K562 (cell line): Measurements from ENCODE around the gene OR10G6. TPM values are rescaled to one million over a fixed set of nuclear protein-coding genes. Genes with fewer than 3 reads are reported as not detected.

Source experiments
- HDAC1 ChIP-seq, 2 experiments: fragments of 450-650 bp; IDR thresholded peaks; 2 replicates each; pipeline ENCODE4 v1.6.1; 2016 to 2017; ENCODE audit warnings: inconsistent platforms in 1 of 2, mild to moderate bottlenecking in 1 of 2, moderate library complexity in 1 of 2
- KAT7 ChIP-seq: sonication (generic); formaldehyde crosslinking; IDR thresholded peaks from 2 replicates; pipeline ENCODE4 v1.8.0; 2022; ENCODE audit warnings: missing genetic modification reagents, mild to moderate bottlenecking, borderline replicate concordance
- ZNF174 ChIP-seq: fragments of 250-450 bp; sonication (Bioruptor Pico); IDR thresholded peaks from 2 replicates; pipeline ENCODE4 v1.4.0; 2020; ENCODE audit warnings: mild to moderate bottlenecking
- ZNF785 ChIP-seq: fragments of 250-450 bp; sonication (Bioruptor Pico); IDR thresholded peaks from 2 replicates; pipeline ENCODE4 v1.4.0; 2020; ENCODE audit warnings: mild to moderate bottlenecking
- polyA plus RNA-seq, 8 experiments: library from polyadenylated mRNA; depleted of rRNA in 4 of 8; stranded (reverse) in 5 of 8; unstranded in 3 of 8; fragments of >200 nt; fragmentation: Nextera tagmentation in 2 of 8; fragmentation: Illumina TruSeq in 1 of 8; extraction: Ambion mirVana in 2 of 8; extraction: Trizol in 1 of 8; gene quantifications; 2 replicates each; pipeline versions ENCODE4 v1.2.1 to v1.2.3, GENCODE V29; 2011 to 2014; ENCODE audit warnings: inconsistent platforms in 1 of 8, missing spikeins in 1 of 8
- total RNA-seq, 7 experiments: library from RNA; depleted of rRNA in 6 of 7; stranded (reverse); fragments of >200 nt in 6 of 7; fragmentation: Illumina TruSeq in 2 of 7; extraction: Trizol in 2 of 7; gene quantifications; 2 replicates each; pipeline versions ENCODE4 v1.2.1 to v1.2.3, GENCODE V29; 2011 to 2021; ENCODE audit warnings: low replicate concordance in 1 of 7
- TF ChIP-seq, protein P1 (sequence below): fragments of 250-450 bp; sonication (Bioruptor Pico); IDR thresholded peaks from 2 replicates; pipeline ENCODE4 v1.8.0; 2021; ENCODE audit warnings: mild to moderate bottlenecking, moderate library complexity

Gene OR10G6
- total and polyA plus RNA-seq, 9 of the 15 experiments (the other 6 are each of a cell fraction or from before 2014, with no cell fraction given): not detected

DNA sequence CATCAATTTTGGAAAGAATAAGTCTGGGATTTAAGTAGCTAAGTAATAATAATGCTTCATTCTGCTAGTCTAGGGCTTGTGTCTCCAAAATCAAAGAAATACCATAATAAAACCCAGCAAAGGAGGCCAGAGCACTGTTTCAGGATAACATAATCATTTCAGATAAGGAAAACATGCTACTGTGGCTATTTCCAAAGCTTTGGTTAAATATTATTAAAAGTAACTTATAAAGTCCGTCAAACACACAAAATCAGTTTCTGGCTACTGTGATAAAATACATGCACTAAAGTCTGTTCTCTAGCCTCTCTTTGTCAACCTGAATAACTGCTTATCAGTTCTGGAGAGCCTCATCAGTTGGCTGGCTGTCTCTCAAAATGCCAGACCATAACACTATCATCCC, 49.8 kb downstream of the OR10G6 start (continued):
- TF ChIP-seq HDAC1 (IDR thresholded peaks at IDR 0.05) (no peak), ZNF785 (CRISPR knock-in tag) (no peak), ZNF174 (CRISPR knock-in tag) (no peak), KAT7 (CRISPR knock-in tag) (no peak)
- TF ChIP-seq, protein P1, sequence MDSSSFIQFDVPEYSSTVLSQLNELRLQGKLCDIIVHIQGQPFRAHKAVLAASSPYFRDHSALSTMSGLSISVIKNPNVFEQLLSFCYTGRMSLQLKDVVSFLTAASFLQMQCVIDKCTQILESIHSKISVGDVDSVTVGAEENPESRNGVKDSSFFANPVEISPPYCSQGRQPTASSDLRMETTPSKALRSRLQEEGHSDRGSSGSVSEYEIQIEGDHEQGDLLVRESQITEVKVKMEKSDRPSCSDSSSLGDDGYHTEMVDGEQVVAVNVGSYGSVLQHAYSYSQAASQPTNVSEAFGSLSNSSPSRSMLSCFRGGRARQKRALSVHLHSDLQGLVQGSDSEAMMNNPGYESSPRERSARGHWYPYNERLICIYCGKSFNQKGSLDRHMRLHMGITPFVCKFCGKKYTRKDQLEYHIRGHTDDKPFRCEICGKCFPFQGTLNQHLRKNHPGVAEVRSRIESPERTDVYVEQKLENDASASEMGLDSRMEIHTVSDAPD (CRISPR knock-in tag): no peak

Other genes starting within 250 kb of the OR10G6 start
Only the 7 nearest of the 14 such genes appear.
- not detected in 2 replicates for gene OR4D5, start 55.5 kb downstream of the OR10G6 start, total RNA-seq (2014; rRNA removed)
- not detected in 2 replicates for gene OR4D5, start 55.5 kb downstream of the OR10G6 start, total RNA-seq (2014; rRNA removed; fragmentation: Illumina TruSeq; extraction: Trizol)
- gene OR4D5, start 55.5 kb downstream of the OR10G6 start, total RNA-seq (2015; rRNA removed; fragmentation: Illumina TruSeq; extraction: Trizol): not detected in 2 replicates
- gene OR4D5, start 55.5 kb downstream of the OR10G6 start, total RNA-seq (2021): not detected in 2 replicates
- not detected in 2 replicates for gene OR4D5, start 55.5 kb downstream of the OR10G6 start, polyA plus RNA-seq (2011; rRNA removed)
- not detected in 2 replicates for gene OR4D5, start 55.5 kb downstream of the OR10G6 start, polyA plus RNA-seq (2014; fragmentation: Illumina TruSeq; extraction: Trizol)
- gene OR4D5, start 55.5 kb downstream of the OR10G6 start, polyA plus RNA-seq (2014; fragmentation: Nextera tagmentation; extraction: Ambion mirVana): not detected
- not detected in 2 replicates for gene OR4D5, start 55.5 kb downstream of the OR10G6 start, polyA plus RNA-seq (2014; rRNA removed)
- gene OR6T1, start 51.3 kb downstream of the OR10G6 start, total RNA-seq (2014; rRNA removed): not detected in 2 replicates
- not detected in 2 replicates for gene OR6T1, start 51.3 kb downstream of the OR10G6 start, total RNA-seq (2014; rRNA removed; fragmentation: Illumina TruSeq; extraction: Trizol)
- gene OR6T1, start 51.3 kb downstream of the OR10G6 start, total RNA-seq (2015; rRNA removed; fragmentation: Illumina TruSeq; extraction: Trizol): not detected in 2 replicates
- gene OR6T1, start 51.3 kb downstream of the OR10G6 start, total RNA-seq (2021): not detected in 2 replicates
- gene OR6T1, start 51.3 kb downstream of the OR10G6 start, polyA plus RNA-seq (2011; rRNA removed): not detected in 2 replicates
- not detected in 2 replicates for gene OR6T1, start 51.3 kb downstream of the OR10G6 start, polyA plus RNA-seq (2014; fragmentation: Illumina TruSeq; extraction: Trizol)
- gene OR6T1, start 51.3 kb downstream of the OR10G6 start, polyA plus RNA-seq (2014; fragmentation: Nextera tagmentation; extraction: Ambion mirVana): not detected
- not detected in 2 replicates for gene OR6T1, start 51.3 kb downstream of the OR10G6 start, polyA plus RNA-seq (2014; rRNA removed)
- gene OR10S1, start 17.4 kb downstream of the OR10G6 start, total RNA-seq (2014; rRNA removed): not detected in 2 replicates
- gene OR10S1, start 17.4 kb downstream of the OR10G6 start, total RNA-seq (2014; rRNA removed; fragmentation: Illumina TruSeq; extraction: Trizol): not detected in 2 replicates
- gene OR10S1, start 17.4 kb downstream of the OR10G6 start, total RNA-seq (2015; rRNA removed; fragmentation: Illumina TruSeq; extraction: Trizol): not detected in 2 replicates
- gene OR10S1, start 17.4 kb downstream of the OR10G6 start, total RNA-seq (2021): not detected in 2 replicates
- gene OR10S1, start 17.4 kb downstream of the OR10G6 start, polyA plus RNA-seq (2011; rRNA removed): not detected in 2 replicates
- not detected in 2 replicates for gene OR10S1, start 17.4 kb downstream of the OR10G6 start, polyA plus RNA-seq (2014; fragmentation: Illumina TruSeq; extraction: Trizol)
- not detected for gene OR10S1, start 17.4 kb downstream of the OR10G6 start, polyA plus RNA-seq (2014; fragmentation: Nextera tagmentation; extraction: Ambion mirVana)
- gene OR10S1, start 17.4 kb downstream of the OR10G6 start, polyA plus RNA-seq (2014; rRNA removed): not detected in 2 replicates
- not detected in 2 replicates for gene OR10G4, start 17.8 kb upstream of the OR10G6 start, total RNA-seq (2014; rRNA removed)
- not detected in 2 replicates for gene OR10G4, start 17.8 kb upstream of the OR10G6 start, total RNA-seq (2014; rRNA removed; fragmentation: Illumina TruSeq; extraction: Trizol)
- gene OR10G4, start 17.8 kb upstream of the OR10G6 start, total RNA-seq (2015; rRNA removed; fragmentation: Illumina TruSeq; extraction: Trizol): not detected in 2 replicates
- not detected in 2 replicates for gene OR10G4, start 17.8 kb upstream of the OR10G6 start, total RNA-seq (2021)
- gene OR10G4, start 17.8 kb upstream of the OR10G6 start, polyA plus RNA-seq (2011; rRNA removed): not detected in 2 replicates
- not detected in 2 replicates for gene OR10G4, start 17.8 kb upstream of the OR10G6 start, polyA plus RNA-seq (2014; fragmentation: Illumina TruSeq; extraction: Trizol)
- gene OR10G4, start 17.8 kb upstream of the OR10G6 start, polyA plus RNA-seq (2014; fragmentation: Nextera tagmentation; extraction: Ambion mirVana): not detected
- not detected in 2 replicates for gene OR10G4, start 17.8 kb upstream of the OR10G6 start, polyA plus RNA-seq (2014; rRNA removed)
- not detected in 2 replicates for gene OR10G9, start 27.9 kb upstream of the OR10G6 start, total RNA-seq (2014; rRNA removed)
- not detected in 2 replicates for gene OR10G9, start 27.9 kb upstream of the OR10G6 start, total RNA-seq (2014; rRNA removed; fragmentation: Illumina TruSeq; extraction: Trizol)
- gene OR10G9, start 27.9 kb upstream of the OR10G6 start, total RNA-seq (2015; rRNA removed; fragmentation: Illumina TruSeq; extraction: Trizol): not detected in 2 replicates
- gene OR10G9, start 27.9 kb upstream of the OR10G6 start, total RNA-seq (2021): not detected in 2 replicates
- not detected in 2 replicates for gene OR10G9, start 27.9 kb upstream of the OR10G6 start, polyA plus RNA-seq (2011; rRNA removed)
- not detected in 2 replicates for gene OR10G9, start 27.9 kb upstream of the OR10G6 start, polyA plus RNA-seq (2014; fragmentation: Illumina TruSeq; extraction: Trizol)
- gene OR10G9, start 27.9 kb upstream of the OR10G6 start, polyA plus RNA-seq (2014; fragmentation: Nextera tagmentation; extraction: Ambion mirVana): not detected
- gene OR10G9, start 27.9 kb upstream of the OR10G6 start, polyA plus RNA-seq (2014; rRNA removed): not detected in 2 replicates
- gene OR10G8, start 31.6 kb upstream of the OR10G6 start, total RNA-seq (2014; rRNA removed): not detected in 2 replicates
- not detected in 2 replicates for gene OR10G8, start 31.6 kb upstream of the OR10G6 start, total RNA-seq (2014; rRNA removed; fragmentation: Illumina TruSeq; extraction: Trizol)
- not detected in 2 replicates for gene OR10G8, start 31.6 kb upstream of the OR10G6 start, total RNA-seq (2015; rRNA removed; fragmentation: Illumina TruSeq; extraction: Trizol)
- not detected in 2 replicates for gene OR10G8, start 31.6 kb upstream of the OR10G6 start, total RNA-seq (2021)
- gene OR10G8, start 31.6 kb upstream of the OR10G6 start, polyA plus RNA-seq (2011; rRNA removed): not detected in 2 replicates
- not detected in 2 replicates for gene OR10G8, start 31.6 kb upstream of the OR10G6 start, polyA plus RNA-seq (2014; fragmentation: Illumina TruSeq; extraction: Trizol)
- gene OR10G8, start 31.6 kb upstream of the OR10G6 start, polyA plus RNA-seq (2014; fragmentation: Nextera tagmentation; extraction: Ambion mirVana): not detected
- not detected in 2 replicates for gene OR10G8, start 31.6 kb upstream of the OR10G6 start, polyA plus RNA-seq (2014; rRNA removed)
- not detected in 2 replicates for gene OR10G7, start 46.2 kb upstream of the OR10G6 start, total RNA-seq (2014; rRNA removed)
- gene OR10G7, start 46.2 kb upstream of the OR10G6 start, total RNA-seq (2014; rRNA removed; fragmentation: Illumina TruSeq; extraction: Trizol): not detected in 2 replicates
- not detected in 2 replicates for gene OR10G7, start 46.2 kb upstream of the OR10G6 start, total RNA-seq (2015; rRNA removed; fragmentation: Illumina TruSeq; extraction: Trizol)
- gene OR10G7, start 46.2 kb upstream of the OR10G6 start, total RNA-seq (2021): not detected in 2 replicates
- not detected in 2 replicates for gene OR10G7, start 46.2 kb upstream of the OR10G6 start, polyA plus RNA-seq (2011; rRNA removed)
- not detected in 2 replicates for gene OR10G7, start 46.2 kb upstream of the OR10G6 start, polyA plus RNA-seq (2014; fragmentation: Illumina TruSeq; extraction: Trizol)
- not detected for gene OR10G7, start 46.2 kb upstream of the OR10G6 start, polyA plus RNA-seq (2014; fragmentation: Nextera tagmentation; extraction: Ambion mirVana)
- gene OR10G7, start 46.2 kb upstream of the OR10G6 start, polyA plus RNA-seq (2014; rRNA removed): not detected in 2 replicates